Pons (tissue), 1 donor: ENCODE data around the gene CTAG1B.
"Not testable (repeated sequence)": the region's sequence is repeated elsewhere in the genome, so short reads cannot be mapped to it uniquely, and the experiment has no call there.

Experiments
- DNase-seq: peaks from one replicate; pipeline ENCODE4 v3.0.0-alpha.2; 2016; ENCODE audit warnings: low spot score

Gene CTAG1B

GRCh38 chrX:154582994-154583393 lies 36.1 kb downstream of the CTAG1B start:
- not testable (repeated sequence) for DNase-seq

- DNase-seq: not testable (repeated sequence)
These were observed 44.0 kb downstream of the CTAG1B start for GRCh38 chrX:154575076-154575475.

- not testable (repeated sequence) for DNase-seq
These were observed 46.0 kb downstream of the CTAG1B start for GRCh38 chrX:154573061-154573460.

- not testable (repeated sequence) for DNase-seq
These were observed 48.7 kb downstream of the CTAG1B start for GRCh38 chrX:154570361-154570760.
